Measurements from ENCODE around the gene UBE3D. TPM values are rescaled to one million over a fixed set of nuclear protein-coding genes. Genes with fewer than 3 reads are reported as not detected.

Gene UBE3D
- total and polyA plus RNA-seq, 11 donors, result 2.0 to 5.3 (median 2.9) TPM

GRCh38 chr6:82914511-82914910 lies 151.1 kb downstream of the UBE3D start:
- Histone ChIP-seq H3K27ac (no peak overlapping the region), H3K36me3 (no peaks in the 10 kb centered on the region), H3K27me3 (no peaks in the 10 kb centered on the region), H3K4me1 (peaks cover 0 to 12% (median 3%) of the 10 kb centered on the region in 12 donors), H3K9me3 (peaks cover 0 to 4% (median 0%) of the 10 kb centered on the region in 12 donors), H3K4me3 (no peak overlapping the region)
- ATAC-seq (no peak), DNase-seq (no peak)
- 93 to 97% (median 95%) methylated on average over 4 of the region's 4 CpGs for WGBS, 4 donors
- intact Hi-C loops (cut with DNase I), result no loop called here
- no peak for TF ChIP-seq POLR2A (IDR thresholded peaks at IDR 0.05)
- TF ChIP-seq, protein P1, sequence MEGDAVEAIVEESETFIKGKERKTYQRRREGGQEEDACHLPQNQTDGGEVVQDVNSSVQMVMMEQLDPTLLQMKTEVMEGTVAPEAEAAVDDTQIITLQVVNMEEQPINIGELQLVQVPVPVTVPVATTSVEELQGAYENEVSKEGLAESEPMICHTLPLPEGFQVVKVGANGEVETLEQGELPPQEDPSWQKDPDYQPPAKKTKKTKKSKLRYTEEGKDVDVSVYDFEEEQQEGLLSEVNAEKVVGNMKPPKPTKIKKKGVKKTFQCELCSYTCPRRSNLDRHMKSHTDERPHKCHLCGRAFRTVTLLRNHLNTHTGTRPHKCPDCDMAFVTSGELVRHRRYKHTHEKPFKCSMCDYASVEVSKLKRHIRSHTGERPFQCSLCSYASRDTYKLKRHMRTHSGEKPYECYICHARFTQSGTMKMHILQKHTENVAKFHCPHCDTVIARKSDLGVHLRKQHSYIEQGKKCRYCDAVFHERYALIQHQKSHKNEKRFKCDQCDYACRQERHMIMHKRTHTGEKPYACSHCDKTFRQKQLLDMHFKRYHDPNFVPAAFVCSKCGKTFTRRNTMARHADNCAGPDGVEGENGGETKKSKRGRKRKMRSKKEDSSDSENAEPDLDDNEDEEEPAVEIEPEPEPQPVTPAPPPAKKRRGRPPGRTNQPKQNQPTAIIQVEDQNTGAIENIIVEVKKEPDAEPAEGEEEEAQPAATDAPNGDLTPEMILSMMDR (IDR thresholded peaks at IDR 0.05), result no peak

GRCh38 chr6:82910820-82911219 lies 154.8 kb downstream of the UBE3D start:
- DNase-seq, result no peak
- no peaks in the 10 kb centered on the region for H3K9me3 ChIP-seq
- TF ChIP-seq, protein P1 (IDR thresholded peaks at IDR 0.05), result no peak
- TF ChIP-seq POLR2A (IDR thresholded peaks at IDR 0.05), result no peak
- H3K4me3 ChIP-seq, result no peak overlapping the region
- intact Hi-C loops (cut with DNase I), result no loop called here
- H3K27me3 ChIP-seq, result no peaks in the 10 kb centered on the region
- H3K27ac ChIP-seq, result no peak overlapping the region
- ATAC-seq, result peak in 3 of 4 donors; percentile 54 to 77 (median 55)
- H3K4me1 ChIP-seq, result peaks cover 0 to 12% (median 3%) of the 10 kb centered on the region in 12 donors
- no peaks in the 10 kb centered on the region for H3K36me3 ChIP-seq

- intact Hi-C loops (cut with DNase I), result no loop called here
- Histone ChIP-seq H3K4me3 (no peak overlapping the region), H3K36me3 (no peaks in the 10 kb centered on the region), H3K4me1 (peaks cover 0 to 12% (median 3%) of the 10 kb centered on the region in 12 donors), H3K27ac (no peak overlapping the region), H3K9me3 (no peaks in the 10 kb centered on the region), H3K27me3 (no peaks in the 10 kb centered on the region)
- DNase-seq, result no peak
- 16 to 64% (median 54%) methylated on average over 1 of the region's 1 CpG for WGBS, 4 donors
- TF ChIP-seq, protein P1 (IDR thresholded peaks at IDR 0.05), result no peak
- TF ChIP-seq POLR2A (IDR thresholded peaks at IDR 0.05), result no peak
- no peak for ATAC-seq
These were observed 155.2 kb downstream of the UBE3D start for GRCh38 chr6:82910395-82910794.

GRCh38 chr6:82909551-82909950 lies 156.1 kb downstream of the UBE3D start:
- intact Hi-C loops (cut with DNase I), result no loop called here
- no peak overlapping the region for H3K4me3 ChIP-seq
- H3K9me3 ChIP-seq, result no peaks in the 10 kb centered on the region
- ATAC-seq (no peak), DNase-seq (no peak)
- peaks cover 0 to 12% (median 3%) of the 10 kb centered on the region in 12 donors for H3K4me1 ChIP-seq
- TF ChIP-seq POLR2A (IDR thresholded peaks at IDR 0.05), result no peak
- TF ChIP-seq, protein P1 (IDR thresholded peaks at IDR 0.05), result no peak
- WGBS, 4 donors, result 85 to 90% (median 88%) methylated on average over 3 of the region's 3 CpGs
- H3K36me3 ChIP-seq, result no peaks in the 10 kb centered on the region
- H3K27ac ChIP-seq, result no peak overlapping the region
- no peaks in the 10 kb centered on the region for H3K27me3 ChIP-seq

All from heart left ventricle (tissue), 16 donors.